Caco-2 (cell line): ENCODE results near the gene SLC25A24. TPM values are rescaled to one million over a fixed set of nuclear protein-coding genes. Genes with fewer than 3 reads are reported as not detected.

ENCODE experiments used
- BruUV-seq: library from RNA; stranded (reverse); fragments of 400-500 nt; replicated peaks from 2 replicates; lab custom pipeline; 2021; lab: Mats Ljungman, UMichigan
- CTCF ChIA-PET: fragments of 300-600 bp; sonication (Branson Sonifier 250); formaldehyde crosslinking; loops from one replicate; lab custom pipeline; 2022; ENCODE audit warnings: antibody characterized with exemption; lab: Charles Lee
- POLR2A ChIA-PET: fragments of 300-600 bp; sonication (Branson Sonifier 250); formaldehyde crosslinking; loops from one replicate; lab custom pipeline; 2022; ENCODE audit warnings: antibody characterized with exemption; lab: Charles Lee
- DNase-seq, 2 experiments: peaks; one replicate each; pipeline versions ENCODE4 v3.0.0 to v3.0.0-alpha.2; 2020 to 2022
- H3K27me3 ChIP-seq: replicated peaks from 2 replicates; pipeline ENCODE4 v1.6.0; 2011; ENCODE audit warnings: low read length; ENCODE audit not compliant: control insufficient read depth, insufficient read depth
- H3K36me3 ChIP-seq: 2 replicates; pipeline ENCODE4 v1.5.1; 2011; ENCODE audit warnings: low read length; ENCODE audit not compliant: control insufficient read depth, insufficient read depth
- H3K4me1 ChIP-seq: fragments of 250-450 bp; sonication (Bioruptor Pico); 2 replicates; pipeline ENCODE4 v1.5.1; 2020; ENCODE audit warnings: mild to moderate bottlenecking
- H3K4me3 ChIP-seq: 2 replicates; pipeline ENCODE4 v1.5.1; 2011; ENCODE audit warnings: low read depth, mild to moderate bottlenecking, control low read depth, low read length
- H3K9me3 ChIP-seq: fragments of 250-450 bp; sonication (Bioruptor Pico); 2 replicates; pipeline ENCODE4 v1.5.1; 2020; ENCODE audit warnings: mild to moderate bottlenecking, moderate library complexity
- H3K27ac Mint-ChIP-seq: one replicate; pipeline ENCODE4 v1.8.0; 2022; ENCODE audit warnings: mixed read lengths; ENCODE audit not compliant: unreplicated experiment
- H3K27me3 Mint-ChIP-seq: one replicate; pipeline ENCODE4 v1.8.0; 2022; ENCODE audit warnings: mixed read lengths; ENCODE audit not compliant: insufficient read depth, unreplicated experiment
- H3K36me3 Mint-ChIP-seq: one replicate; pipeline ENCODE4 v1.8.0; 2022; ENCODE audit warnings: mild to moderate bottlenecking, mixed read lengths; ENCODE audit not compliant: insufficient read depth, unreplicated experiment
- H3K4me1 Mint-ChIP-seq: one replicate; pipeline ENCODE4 v1.8.0; 2022; ENCODE audit warnings: low read depth, mixed read lengths; ENCODE audit not compliant: unreplicated experiment
- H3K4me3 Mint-ChIP-seq: one replicate; pipeline ENCODE4 v1.8.0; 2022; ENCODE audit warnings: mild to moderate bottlenecking, moderate library complexity, mixed read lengths; ENCODE audit not compliant: unreplicated experiment
- H3K9me3 Mint-ChIP-seq: one replicate; pipeline ENCODE4 v1.8.0; 2022; ENCODE audit warnings: mixed read lengths; ENCODE audit not compliant: unreplicated experiment
- intact Hi-C: fragments of 100-400 bp; cut with micrococcal nuclease; formaldehyde crosslinking; loops from one replicate; pipeline ENCODE4 v1.10.0; 2022; ENCODE audit not compliant: unreplicated experiment
- total RNA-seq: library from RNA; stranded (reverse); gene quantifications from 2 replicates; pipeline ENCODE4 v1.2.3, GENCODE V29; 2022
- TF ChIP-seq, protein P1 (sequence below), 2 experiments: fragments of 200-600 bp in 1 of 2; IDR thresholded peaks; 1 replicate in 1 of 2; 2 replicates in 1 of 2; pipeline versions ENCODE4 v1.5.1 to v1.8.0; 2011 to 2022; ENCODE audit warnings: antibody characterized with exemption in 1 of 2, control low read depth in 1 of 2, inconsistent platforms in 1 of 2, low read depth in 1 of 2, low read length in 1 of 2, mild to moderate bottlenecking in 1 of 2, moderate library complexity in 1 of 2; ENCODE audit not compliant: insufficient read depth in 1 of 2, severe bottlenecking in 1 of 2, unreplicated experiment in 1 of 2

Gene SLC25A24
- total RNA-seq, 1 experiment from 2014 or later = 26.4 TPM

DNA sequence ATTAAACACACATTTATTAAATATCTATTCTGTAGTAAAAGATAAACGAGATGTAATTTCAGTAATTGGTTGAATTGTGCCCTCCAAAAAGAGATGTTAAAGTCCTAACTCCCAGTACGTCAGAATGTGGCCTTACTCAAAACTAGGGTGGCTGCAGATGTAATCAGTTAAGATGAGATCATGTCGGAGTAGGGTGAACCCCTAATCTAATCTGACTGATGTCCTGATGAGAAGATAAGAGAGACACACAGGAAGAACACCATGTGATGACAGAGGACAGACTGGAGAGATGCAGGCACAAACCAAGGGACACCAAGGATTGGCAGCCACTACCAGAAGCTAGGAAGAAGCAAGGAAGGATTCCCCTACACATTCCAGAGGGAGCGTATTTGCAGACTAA lies 104.1 kb downstream of the SLC25A24 start:
- H3K4me1 ChIP-seq = no peaks in the 10 kb centered on the region
- ChIA-PET CTCF (no interaction called here), POLR2A (no interaction called here)
- H3K27me3 ChIP-seq = no peaks in the 10 kb centered on the region
- no peak for DNase-seq
- Mint-ChIP-seq H3K9me3 (no peaks in the 10 kb centered on the region), H3K4me1 (no peaks in the 10 kb centered on the region), H3K27ac (no peak overlapping the region), H3K4me3 (no peak overlapping the region), H3K36me3 (no peaks in the 10 kb centered on the region), H3K27me3 (peaks cover 6% of the 10 kb centered on the region)
- intact Hi-C loops = no loop called here
- H3K4me3 ChIP-seq = no peak overlapping the region
- BruUV-seq = no TSS peak
- no peaks in the 10 kb centered on the region for H3K36me3 ChIP-seq
- H3K9me3 ChIP-seq = no peaks in the 10 kb centered on the region
- TF ChIP-seq, protein P1, sequence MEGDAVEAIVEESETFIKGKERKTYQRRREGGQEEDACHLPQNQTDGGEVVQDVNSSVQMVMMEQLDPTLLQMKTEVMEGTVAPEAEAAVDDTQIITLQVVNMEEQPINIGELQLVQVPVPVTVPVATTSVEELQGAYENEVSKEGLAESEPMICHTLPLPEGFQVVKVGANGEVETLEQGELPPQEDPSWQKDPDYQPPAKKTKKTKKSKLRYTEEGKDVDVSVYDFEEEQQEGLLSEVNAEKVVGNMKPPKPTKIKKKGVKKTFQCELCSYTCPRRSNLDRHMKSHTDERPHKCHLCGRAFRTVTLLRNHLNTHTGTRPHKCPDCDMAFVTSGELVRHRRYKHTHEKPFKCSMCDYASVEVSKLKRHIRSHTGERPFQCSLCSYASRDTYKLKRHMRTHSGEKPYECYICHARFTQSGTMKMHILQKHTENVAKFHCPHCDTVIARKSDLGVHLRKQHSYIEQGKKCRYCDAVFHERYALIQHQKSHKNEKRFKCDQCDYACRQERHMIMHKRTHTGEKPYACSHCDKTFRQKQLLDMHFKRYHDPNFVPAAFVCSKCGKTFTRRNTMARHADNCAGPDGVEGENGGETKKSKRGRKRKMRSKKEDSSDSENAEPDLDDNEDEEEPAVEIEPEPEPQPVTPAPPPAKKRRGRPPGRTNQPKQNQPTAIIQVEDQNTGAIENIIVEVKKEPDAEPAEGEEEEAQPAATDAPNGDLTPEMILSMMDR (IDR thresholded peaks at IDR 0.05; ENCODE audit: insufficient read depth in 1 of 2, low read depth in 1 of 2, low read length in 1 of 2, severe bottlenecking in 1 of 2, unreplicated experiment in 1 of 2) = no peak

DNA sequence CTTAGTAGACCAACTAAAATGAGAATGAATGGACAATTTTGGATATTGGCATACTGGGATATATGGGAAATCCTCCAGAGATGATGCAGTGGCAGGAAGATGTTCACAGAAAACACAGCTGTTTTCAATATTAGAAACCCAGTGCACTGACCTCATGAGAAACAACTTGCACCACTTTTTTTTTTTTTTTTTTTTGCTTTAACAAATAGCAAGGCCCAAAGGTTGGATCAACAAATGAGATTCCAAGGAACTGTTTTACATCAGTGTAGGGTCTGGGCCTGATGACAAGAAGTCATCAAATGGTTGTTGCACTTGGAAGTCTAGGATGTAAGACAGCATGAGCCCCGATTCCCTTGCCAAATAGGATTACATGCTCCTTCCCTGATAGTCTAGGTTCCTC lies 110.7 kb downstream of the SLC25A24 start:
- DNase-seq = no peak
- Mint-ChIP-seq H3K36me3 (no peaks in the 10 kb centered on the region), H3K4me3 (no peak overlapping the region), H3K27me3 (peaks cover 3% of the 10 kb centered on the region), H3K9me3 (no peaks in the 10 kb centered on the region), H3K27ac (no peak overlapping the region), H3K4me1 (no peaks in the 10 kb centered on the region)
- Histone ChIP-seq H3K4me3 (no peak overlapping the region), H3K9me3 (no peaks in the 10 kb centered on the region), H3K4me1 (no peaks in the 10 kb centered on the region), H3K36me3 (no peaks in the 10 kb centered on the region), H3K27me3 (no peaks in the 10 kb centered on the region)
- POLR2A ChIA-PET = no interaction called here
- intact Hi-C loops = no loop called here
- TF ChIP-seq, protein P1 (IDR thresholded peaks at IDR 0.05; ENCODE audit: insufficient read depth in 1 of 2, low read depth in 1 of 2, low read length in 1 of 2, severe bottlenecking in 1 of 2, unreplicated experiment in 1 of 2) = no peak
- no TSS peak for BruUV-seq
- CTCF ChIA-PET = no interaction called here

- no peaks in the 10 kb centered on the region for H3K9me3 Mint-ChIP-seq
- no peaks in the 10 kb centered on the region for H3K4me1 ChIP-seq
- no peaks in the 10 kb centered on the region for H3K27me3 ChIP-seq
- H3K9me3 ChIP-seq = no peaks in the 10 kb centered on the region
- H3K36me3 ChIP-seq = no peaks in the 10 kb centered on the region
- ChIA-PET CTCF (no interaction called here), POLR2A (no interaction called here)
- H3K4me3 ChIP-seq = no peak overlapping the region
- no peaks in the 10 kb centered on the region for H3K27me3 Mint-ChIP-seq
- intact Hi-C loops = no loop called here
- H3K36me3 Mint-ChIP-seq = no peaks in the 10 kb centered on the region
- BruUV-seq = no TSS peak
- TF ChIP-seq, protein P1 (IDR thresholded peaks at IDR 0.05; ENCODE audit: insufficient read depth in 1 of 2, low read depth in 1 of 2, low read length in 1 of 2, severe bottlenecking in 1 of 2, unreplicated experiment in 1 of 2) = no peak
- no peak overlapping the region for H3K27ac Mint-ChIP-seq
- peaks cover 11% of the 10 kb centered on the region for H3K4me1 Mint-ChIP-seq
- no peak overlapping the region for H3K4me3 Mint-ChIP-seq
- no peak for DNase-seq
Observed at GRCh38 chr1:108085628-108086027, 114.5 kb downstream of the SLC25A24 start.
